ENCODE measurements around the gene CLEC2L.

DNA sequence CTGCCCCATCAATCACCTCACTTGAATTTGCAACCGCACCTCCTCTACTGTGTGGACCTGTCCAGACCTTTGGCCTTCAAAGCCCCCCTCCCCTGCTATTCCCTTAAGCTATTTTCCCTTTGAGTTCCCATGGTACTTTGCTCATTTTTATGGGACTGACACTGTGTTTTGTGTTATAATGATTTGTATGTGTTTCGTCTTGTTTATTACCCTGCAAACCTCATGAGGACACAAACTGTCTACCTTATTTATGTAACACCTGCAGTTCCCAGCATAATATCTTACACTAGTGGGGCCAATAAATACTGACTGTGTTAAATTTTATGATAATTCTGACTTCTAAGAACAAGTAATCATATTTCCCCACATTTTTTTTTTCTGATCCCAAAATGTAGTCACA, 70.6 kb downstream of the CLEC2L start:
- TF ChIP-seq SP1 (IDR thresholded peaks at IDR 0.05) = no peak
- TF ChIP-seq FOXK2 (IDR thresholded peaks at IDR 0.05) = no peak
- no peak for TF ChIP-seq HDGF (IDR thresholded peaks at IDR 0.05; ENCODE audit: borderline replicate concordance)
- no peak for TF ChIP-seq ELF4 (IDR thresholded peaks at IDR 0.05)
- TF ChIP-seq BHLHE40 (IDR thresholded peaks at IDR 0.05; ENCODE audit: borderline replicate concordance) = no peak
- no peak for TF ChIP-seq ARNT (IDR thresholded peaks at IDR 0.05)
- no peak for TF ChIP-seq NFRKB (IDR thresholded peaks at IDR 0.05)
- no peak for TF ChIP-seq FOXA1 (IDR thresholded peaks at IDR 0.05)
- TF ChIP-seq, protein P1, sequence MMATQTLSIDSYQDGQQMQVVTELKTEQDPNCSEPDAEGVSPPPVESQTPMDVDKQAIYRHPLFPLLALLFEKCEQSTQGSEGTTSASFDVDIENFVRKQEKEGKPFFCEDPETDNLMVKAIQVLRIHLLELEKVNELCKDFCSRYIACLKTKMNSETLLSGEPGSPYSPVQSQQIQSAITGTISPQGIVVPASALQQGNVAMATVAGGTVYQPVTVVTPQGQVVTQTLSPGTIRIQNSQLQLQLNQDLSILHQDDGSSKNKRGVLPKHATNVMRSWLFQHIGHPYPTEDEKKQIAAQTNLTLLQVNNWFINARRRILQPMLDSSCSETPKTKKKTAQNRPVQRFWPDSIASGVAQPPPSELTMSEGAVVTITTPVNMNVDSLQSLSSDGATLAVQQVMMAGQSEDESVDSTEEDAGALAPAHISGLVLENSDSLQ (IDR thresholded peaks at IDR 0.05) = no peak
- TF ChIP-seq FOXM1 (IDR thresholded peaks at IDR 0.05; ENCODE audit: borderline replicate concordance) = no peak
